ENCODE results near the gene PDCD4.

PDCD4 gene

DNA sequence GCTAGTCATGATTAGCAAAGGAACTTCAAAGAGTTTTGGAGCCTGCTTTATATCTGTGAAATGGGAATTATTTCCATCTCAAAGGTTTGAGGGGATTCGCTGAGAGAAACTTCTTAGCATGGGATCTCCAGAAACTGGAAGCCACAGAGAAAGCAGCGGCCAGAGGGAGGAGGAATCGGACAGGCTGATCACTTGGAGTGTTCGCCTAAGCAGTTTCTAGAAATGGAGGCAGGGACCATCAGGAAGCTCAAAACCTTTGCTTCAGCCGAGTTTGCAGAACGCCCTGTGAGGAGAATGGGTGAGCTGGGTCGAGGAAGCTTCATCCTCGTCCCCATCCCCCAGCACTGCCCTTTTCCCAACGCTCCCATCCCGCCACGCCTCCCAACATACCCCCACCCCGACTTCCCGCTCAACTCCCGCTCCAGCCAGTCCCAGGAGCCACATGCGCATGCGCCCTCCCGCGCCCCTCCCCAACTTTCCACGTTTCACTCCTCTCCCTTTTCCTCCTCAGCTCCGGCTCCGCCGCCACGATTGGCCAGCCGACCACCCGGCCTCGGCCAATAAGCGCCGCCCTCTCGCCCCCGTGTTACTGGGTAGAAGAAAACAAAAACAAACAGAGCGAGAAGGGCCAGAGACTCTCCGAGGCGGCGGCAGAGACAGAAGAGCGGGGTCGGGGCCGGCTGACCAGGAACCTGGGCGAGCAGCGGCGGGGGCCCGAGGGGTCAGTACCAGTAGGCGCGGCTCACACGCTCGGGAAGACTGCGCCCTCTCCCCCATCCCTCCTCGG is at the start of gene PDCD4:
Gene PDCD4 (plus strand): TSS at position 631 of the 787 bp plus-strand sequence. CDS start 4,100 bp downstream, outside the sequence.
- peak; percentile 94 for DNase-seq (ENCODE audit: low spot score)

- no peak for DNase-seq (ENCODE audit: low spot score)
Observed at GRCh38 chr10:110822035-110822711, 49.6 kb upstream of the PDCD4 start.

DNA sequence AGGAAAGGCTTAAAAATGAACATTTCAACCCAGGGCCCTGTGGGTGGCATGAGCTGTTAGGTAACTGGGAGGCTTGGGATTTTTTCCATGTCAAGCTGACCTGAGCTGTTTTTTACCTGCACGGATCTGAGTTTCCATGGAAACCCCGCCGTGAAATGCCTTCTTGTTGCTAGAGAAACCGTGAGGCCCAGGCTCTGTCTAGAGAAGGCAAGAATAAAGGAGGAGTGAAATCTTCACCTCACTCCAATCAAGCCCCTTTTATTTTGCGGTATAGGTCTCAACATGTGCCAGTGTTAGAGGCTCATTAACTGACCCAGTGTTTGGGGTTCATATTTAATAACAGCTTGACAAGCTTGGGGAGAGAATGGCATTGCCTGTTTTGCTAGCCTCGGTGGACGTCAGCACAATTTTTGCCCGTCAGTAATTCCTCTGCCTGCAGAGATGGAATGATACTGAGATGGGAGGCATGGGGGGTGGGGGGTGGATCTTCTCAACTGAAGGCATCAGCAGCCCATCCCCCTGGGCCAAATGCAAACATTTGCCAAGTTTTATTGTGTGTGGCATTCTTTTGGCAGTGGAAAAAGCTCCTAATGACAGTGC is 48.9 kb upstream of the PDCD4 start:
- no peak for DNase-seq (ENCODE audit: low spot score)

GRCh38 chr10:110824152-110824441 is 47.6 kb upstream of the PDCD4 start:
- DNase-seq (ENCODE audit: low spot score): no peak

DNA sequence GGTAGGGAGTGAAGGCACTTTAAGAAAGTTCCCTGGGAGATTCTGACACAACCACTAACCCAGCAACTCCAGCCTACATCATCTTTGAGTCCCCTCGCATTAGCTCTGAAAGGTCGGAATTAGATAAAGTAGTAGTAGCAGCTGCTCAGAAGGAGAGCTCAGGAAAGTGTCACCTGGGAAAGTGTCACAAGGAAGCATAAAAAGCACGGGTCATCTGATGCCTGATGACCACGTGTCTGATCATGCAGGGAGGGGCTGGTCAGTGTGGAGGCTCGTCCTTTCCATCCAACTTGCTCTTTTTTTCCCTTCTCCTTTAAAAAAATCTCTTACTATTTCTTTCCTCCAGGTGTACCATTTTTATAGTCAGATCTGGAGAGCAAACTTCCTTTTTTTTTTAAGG is 47.1 kb upstream of the PDCD4 start:
- no peak for DNase-seq (ENCODE audit: low spot score)

DNA sequence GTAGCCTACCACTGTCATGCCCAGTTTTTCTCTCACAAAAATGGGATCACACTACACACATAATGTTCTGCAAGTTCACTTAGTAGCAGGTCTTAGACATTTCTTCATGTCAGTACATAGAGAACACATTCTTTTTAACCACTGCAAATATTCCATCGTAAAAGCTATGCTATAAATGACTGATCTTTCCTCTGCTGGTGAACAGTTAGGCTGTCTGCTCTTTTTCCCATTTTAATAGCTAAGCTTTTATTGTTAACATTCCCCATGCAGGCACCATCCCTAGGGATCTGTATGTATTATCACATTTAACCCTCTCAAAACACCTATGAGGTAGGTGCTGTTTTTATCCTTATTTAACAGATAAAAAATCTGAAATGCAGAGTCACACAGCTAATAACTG is 46.2 kb upstream of the PDCD4 start:
- no peak for DNase-seq (ENCODE audit: low spot score)

DNA sequence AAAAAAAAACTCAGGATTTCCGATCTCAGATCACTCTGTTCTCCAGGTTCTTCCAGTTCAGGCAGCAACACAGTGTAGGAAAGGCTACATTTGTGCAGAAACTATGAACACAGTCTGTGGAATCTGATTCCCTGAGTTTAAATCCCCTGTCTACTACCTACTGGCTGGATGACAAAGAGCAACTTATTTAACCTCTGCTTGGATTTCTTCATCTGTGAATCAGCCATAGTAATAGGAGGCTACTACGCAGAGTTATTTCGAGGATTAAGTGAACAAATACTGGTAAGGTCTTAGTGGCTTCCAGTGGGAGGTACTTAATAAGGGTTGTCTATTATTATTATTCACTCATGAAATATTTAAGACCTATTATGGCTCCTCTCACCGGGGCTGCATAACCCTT is 44.3 kb upstream of the PDCD4 start:
- no peak for DNase-seq (ENCODE audit: low spot score)

DNA sequence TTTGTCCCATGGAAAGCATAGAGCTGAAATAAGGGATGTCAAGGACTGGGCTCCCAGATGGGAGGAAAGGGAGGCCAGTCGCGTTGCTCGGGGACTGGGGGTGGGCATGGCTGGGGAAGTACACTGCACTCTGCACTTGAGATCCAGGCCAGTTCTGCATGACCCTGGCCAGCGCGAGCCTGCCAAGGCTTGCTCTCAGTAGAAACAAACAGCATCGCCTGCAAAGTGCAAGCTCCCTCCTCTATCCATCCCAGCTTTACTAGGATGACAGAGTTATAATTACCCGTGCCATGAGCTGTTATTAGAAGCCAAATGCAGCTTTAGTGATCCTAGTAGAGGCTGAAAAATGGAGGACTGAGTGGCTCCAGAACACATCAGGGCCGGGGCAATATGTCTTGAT is 43.9 kb upstream of the PDCD4 start:
- DNase-seq (ENCODE audit: low spot score): no peak

- DNase-seq (ENCODE audit: low spot score): no peak
Observed at GRCh38 chr10:110828525-110828924, 43.2 kb upstream of the PDCD4 start.

DNA sequence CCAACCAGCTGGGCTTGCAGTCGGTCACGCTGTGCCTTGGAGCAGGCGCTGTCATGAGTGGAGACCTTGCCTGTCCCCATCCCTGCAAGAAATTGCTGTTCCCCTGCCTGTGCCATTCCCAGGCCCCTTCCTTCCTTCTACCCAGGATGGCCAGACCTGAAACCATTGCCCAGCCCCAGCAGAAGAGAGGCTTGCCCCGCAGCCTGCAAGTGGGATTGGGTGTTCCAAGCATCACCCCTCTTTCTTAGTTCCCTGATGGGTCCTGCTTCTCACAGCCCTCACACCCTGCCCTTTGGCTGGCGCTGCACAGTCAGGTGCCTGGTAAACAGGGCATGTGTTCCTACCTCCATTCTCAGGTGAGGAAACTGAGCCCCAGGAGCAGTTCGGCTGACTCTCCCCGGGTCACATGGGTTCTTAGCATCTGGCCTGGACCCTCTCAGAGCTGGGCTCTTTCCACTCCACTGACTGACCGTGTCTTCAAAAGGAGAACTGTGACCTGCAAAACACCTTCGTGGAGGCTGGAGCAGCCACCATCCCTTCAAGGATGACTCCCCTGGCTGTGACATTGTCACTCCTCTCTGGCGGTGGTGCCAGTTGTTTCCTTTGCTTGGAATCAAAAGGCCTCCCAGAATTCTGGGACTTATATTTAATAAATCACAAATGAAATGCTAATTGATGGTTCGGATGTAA is 41.9 kb upstream of the PDCD4 start:
- no peak for DNase-seq (ENCODE audit: low spot score)

- DNase-seq (ENCODE audit: low spot score): no peak
Observed at GRCh38 chr10:110833234-110833940, 38.3 kb upstream of the PDCD4 start.

DNA sequence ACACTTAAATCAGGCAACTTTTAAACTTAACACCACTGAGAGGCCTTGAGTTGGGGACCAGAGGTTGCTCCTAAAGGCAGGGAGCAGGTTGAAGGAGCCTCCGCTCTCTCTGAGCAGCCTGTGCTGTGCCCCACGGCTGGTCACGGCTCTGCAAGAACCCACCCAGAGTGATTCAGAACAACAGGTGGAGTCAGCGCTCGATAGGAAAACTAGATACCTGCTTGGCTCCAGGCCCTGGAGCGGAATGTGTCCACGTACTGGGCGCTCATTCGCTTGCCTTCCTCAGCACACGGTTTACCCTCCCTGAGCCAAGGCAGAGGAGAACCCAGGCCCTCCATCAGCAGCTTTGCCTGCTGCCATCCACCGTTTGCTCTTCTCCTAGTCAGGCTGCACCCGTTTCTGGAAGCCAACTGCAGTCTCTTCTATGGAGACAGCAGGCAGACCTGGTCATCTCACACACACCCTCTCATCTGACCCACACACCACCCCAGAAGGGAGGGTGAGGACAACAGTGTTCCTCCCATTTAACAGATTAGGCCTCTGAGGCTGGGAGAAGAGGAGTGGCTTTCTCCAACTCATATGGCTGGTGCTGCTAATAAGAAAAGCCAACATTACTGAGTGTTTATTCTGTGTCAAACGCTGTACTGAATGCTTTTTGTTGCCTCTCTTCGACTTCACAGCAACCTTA is 37.6 kb upstream of the PDCD4 start:
- DNase-seq (ENCODE audit: low spot score): no peak

DNA sequence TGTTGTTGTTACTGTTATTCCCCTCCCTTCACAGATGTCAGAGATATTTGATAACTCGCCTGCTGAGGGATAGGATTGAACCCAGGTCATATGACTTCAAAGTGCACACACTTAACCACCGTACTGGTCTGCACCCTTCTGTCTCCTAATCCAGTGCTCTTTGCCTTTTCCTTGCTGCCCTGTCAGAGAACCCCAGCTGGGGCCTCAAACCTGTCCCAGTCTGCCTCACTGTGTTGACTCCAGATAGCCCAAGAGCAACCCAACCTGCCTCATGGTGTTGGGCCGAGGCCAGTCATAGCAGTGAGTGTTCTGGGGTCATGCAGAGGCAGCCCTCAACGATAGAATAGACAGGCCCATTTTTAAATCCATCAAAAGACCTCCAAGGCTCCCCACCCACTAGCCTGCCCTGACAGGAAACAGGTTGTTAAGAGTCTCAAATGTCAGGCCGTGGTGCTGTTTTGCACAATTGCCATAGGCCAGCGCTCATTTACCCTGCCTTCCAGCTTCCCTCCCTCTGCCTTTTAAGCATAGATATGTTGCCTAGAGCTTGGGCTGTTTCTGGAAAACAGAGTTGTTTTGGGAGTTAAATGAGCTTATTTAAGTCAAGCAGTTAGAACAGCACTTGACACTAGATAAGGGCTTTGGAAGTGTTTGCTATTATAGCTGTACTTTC is 37.0 kb upstream of the PDCD4 start:
- DNase-seq (ENCODE audit: low spot score): peak; percentile 16

- DNase-seq (ENCODE audit: low spot score): no peak
Observed at GRCh38 chr10:110835841-110836240, 35.9 kb upstream of the PDCD4 start.

- DNase-seq (ENCODE audit: low spot score): no peak
Observed at GRCh38 chr10:110836706-110837105, 35.0 kb upstream of the PDCD4 start.

- DNase-seq (ENCODE audit: low spot score): no peak
Observed at GRCh38 chr10:110837418-110838171, 34.1 kb upstream of the PDCD4 start.

GRCh38 chr10:110840225-110840922 is 31.4 kb upstream of the PDCD4 start:
- DNase-seq (ENCODE audit: low spot score): no peak

DNA sequence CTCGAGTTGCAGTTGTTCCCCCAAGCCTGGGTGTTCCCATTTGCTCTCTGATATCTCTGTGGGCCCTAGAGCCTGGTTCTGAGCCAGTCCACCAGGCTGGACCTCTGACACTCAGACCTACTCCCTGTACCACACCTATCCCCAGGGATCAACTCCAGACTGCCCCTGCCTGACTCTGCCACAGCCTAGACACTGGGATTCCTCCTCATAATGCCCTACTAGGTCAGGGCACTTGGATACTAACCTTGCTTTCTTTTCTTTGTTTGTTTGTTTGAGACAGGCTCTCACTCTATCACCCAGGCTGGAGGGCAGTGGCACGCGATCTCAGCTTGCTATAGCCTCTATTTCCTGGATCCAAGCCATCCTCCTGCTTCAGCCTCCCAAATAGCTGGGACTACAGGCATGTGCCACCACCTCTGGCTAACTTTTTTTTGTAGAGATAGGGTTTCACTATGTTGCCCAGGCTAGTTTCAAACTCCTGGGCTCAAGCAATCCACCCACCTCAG is 30.8 kb upstream of the PDCD4 start:
- DNase-seq (ENCODE audit: low spot score): no peak

DNA sequence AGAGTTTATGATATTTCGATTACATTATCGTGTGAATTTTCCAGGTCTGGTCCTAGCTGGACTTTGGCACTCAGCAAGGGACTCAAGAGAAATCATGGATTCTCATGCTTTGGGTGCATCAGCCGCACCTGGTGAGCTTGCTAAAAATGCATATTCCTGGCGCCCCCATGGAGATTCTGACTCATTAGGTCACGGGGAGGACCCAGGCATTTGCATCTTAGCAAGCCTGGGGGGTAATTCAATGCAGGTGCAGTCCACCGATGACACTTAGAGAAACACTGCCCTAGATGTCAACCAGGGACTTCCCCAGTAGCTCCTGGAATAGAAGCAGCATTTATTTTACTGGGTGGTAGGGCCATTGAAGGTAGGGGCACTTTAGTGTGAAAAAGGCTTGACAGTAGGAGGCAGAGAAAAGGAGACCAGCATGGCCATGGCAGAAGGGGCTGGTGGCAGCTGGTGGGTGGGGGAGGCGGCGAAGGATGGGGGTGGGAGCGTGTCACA is 29.9 kb upstream of the PDCD4 start:
- DNase-seq (ENCODE audit: low spot score): no peak

Data from CD4-positive, alpha-beta T cell treated with Interleukin-2 at 100 ng/mL for 4 hours (primary cell).